ENCODE results near the gene HDDC2. TPM values are rescaled to one million over a fixed set of nuclear protein-coding genes. Genes with fewer than 3 reads are reported as not detected.

The HDDC2 gene
- total RNA-seq, 1 donor from 2014 or later: 18.4 TPM

DNA sequence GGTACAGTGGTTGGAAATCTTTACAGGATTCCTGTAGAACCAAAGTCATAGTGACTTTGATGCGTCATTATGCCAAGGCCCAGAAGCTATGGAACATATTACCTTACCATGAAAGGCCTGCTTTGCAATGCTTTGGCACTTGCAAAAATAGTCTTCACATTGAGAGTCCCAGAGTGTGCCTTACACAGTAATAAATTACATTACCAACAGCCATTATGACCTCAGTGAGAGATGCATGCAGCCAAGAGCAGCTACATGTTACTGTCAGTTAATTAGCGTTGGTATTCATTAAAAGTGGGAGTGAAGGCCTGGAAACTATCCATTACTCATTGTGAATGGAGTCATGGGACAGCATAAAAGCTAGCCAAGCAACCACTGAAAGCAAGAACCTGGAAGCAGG, 39.2 kb upstream of the HDDC2 start:
- no peak overlapping the region for H3K27ac Mint-ChIP-seq (ENCODE audit: unreplicated experiment)
- TF ChIP-seq, protein P1, sequence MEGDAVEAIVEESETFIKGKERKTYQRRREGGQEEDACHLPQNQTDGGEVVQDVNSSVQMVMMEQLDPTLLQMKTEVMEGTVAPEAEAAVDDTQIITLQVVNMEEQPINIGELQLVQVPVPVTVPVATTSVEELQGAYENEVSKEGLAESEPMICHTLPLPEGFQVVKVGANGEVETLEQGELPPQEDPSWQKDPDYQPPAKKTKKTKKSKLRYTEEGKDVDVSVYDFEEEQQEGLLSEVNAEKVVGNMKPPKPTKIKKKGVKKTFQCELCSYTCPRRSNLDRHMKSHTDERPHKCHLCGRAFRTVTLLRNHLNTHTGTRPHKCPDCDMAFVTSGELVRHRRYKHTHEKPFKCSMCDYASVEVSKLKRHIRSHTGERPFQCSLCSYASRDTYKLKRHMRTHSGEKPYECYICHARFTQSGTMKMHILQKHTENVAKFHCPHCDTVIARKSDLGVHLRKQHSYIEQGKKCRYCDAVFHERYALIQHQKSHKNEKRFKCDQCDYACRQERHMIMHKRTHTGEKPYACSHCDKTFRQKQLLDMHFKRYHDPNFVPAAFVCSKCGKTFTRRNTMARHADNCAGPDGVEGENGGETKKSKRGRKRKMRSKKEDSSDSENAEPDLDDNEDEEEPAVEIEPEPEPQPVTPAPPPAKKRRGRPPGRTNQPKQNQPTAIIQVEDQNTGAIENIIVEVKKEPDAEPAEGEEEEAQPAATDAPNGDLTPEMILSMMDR (IDR thresholded peaks at IDR 0.05; ENCODE audit: unreplicated experiment): no peak
- DNase-seq (ENCODE audit: low spot score): no peak
- H3K4me3 Mint-ChIP-seq (ENCODE audit: unreplicated experiment): no peak overlapping the region
- H3K36me3 Mint-ChIP-seq (ENCODE audit: low read depth, unreplicated experiment): no peaks in the 10 kb centered on the region
- H3K4me1 Mint-ChIP-seq (ENCODE audit: unreplicated experiment): peaks cover 13% of the 10 kb centered on the region
- no peaks in the 10 kb centered on the region for H3K27me3 Mint-ChIP-seq (ENCODE audit: unreplicated experiment)
- H3K9me3 Mint-ChIP-seq (ENCODE audit: unreplicated experiment): no peaks in the 10 kb centered on the region

DNA sequence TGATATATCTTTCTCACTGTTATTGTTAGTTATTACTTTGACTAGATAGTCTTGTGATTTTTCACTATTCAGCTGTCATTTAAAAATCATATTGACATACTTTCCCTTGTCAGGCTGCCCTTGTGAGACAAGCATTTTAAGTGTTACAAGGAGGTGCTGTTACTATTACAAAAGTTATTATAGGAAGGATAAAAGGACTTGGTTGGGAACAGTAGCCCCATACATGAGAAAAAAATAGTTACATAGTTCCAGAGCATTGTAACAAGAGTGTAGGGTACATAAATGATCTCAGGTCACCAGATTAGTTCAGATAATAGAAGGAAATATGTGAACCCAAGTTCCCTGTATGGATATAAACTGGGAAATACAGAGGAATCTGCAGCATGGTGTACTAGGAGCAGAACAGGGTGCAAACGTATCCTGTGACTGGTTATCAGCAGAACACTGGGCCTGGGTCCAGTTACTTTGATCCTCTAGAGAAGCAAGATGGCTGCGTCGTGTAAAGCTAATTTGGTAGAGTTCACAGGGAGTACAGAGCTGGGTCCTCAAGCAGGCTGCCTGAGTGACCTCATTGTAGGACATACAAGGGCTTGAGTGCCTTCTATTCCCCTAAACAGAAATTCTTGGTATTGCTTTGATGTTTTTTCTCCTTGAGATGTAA, 38.5 kb upstream of the HDDC2 start:
- no peak overlapping the region for H3K4me3 Mint-ChIP-seq (ENCODE audit: unreplicated experiment)

DNA sequence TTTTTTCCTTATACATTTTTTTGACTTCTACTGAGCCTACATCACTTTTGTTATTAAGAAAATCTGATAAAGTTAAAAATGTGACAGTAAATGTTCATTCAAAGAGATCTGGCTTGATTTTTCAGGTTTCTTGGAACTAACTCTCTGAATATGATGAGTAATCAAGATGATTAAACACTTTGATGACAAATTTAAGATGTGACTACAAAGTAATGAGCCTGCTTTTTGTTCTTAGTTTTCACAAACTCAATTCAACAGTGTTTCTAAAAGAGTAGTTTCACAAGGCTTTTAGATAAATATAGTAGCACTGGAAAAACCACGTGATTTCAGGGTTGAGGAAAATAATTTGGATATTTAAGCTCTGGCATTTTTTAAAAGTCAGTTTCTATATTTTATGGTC, 37.9 kb upstream of the HDDC2 start:
- H3K27me3 Mint-ChIP-seq (ENCODE audit: unreplicated experiment): no peaks in the 10 kb centered on the region
- H3K9me3 Mint-ChIP-seq (ENCODE audit: unreplicated experiment): no peaks in the 10 kb centered on the region
- H3K4me3 Mint-ChIP-seq (ENCODE audit: unreplicated experiment): no peak overlapping the region
- DNase-seq (ENCODE audit: low spot score): no peak
- no peak overlapping the region for H3K27ac Mint-ChIP-seq (ENCODE audit: unreplicated experiment)
- H3K4me1 Mint-ChIP-seq (ENCODE audit: unreplicated experiment): peaks cover 20% of the 10 kb centered on the region
- H3K36me3 Mint-ChIP-seq (ENCODE audit: low read depth, unreplicated experiment): no peaks in the 10 kb centered on the region
- TF ChIP-seq, protein P1 (IDR thresholded peaks at IDR 0.05; ENCODE audit: unreplicated experiment): no peak

More for the DNA sequence above, 38.5 kb upstream of the HDDC2 start:
- H3K36me3 Mint-ChIP-seq (ENCODE audit: low read depth, unreplicated experiment): no peaks in the 10 kb centered on the region
- H3K27ac Mint-ChIP-seq (ENCODE audit: unreplicated experiment): no peak overlapping the region
- TF ChIP-seq, protein P1 (IDR thresholded peaks at IDR 0.05; ENCODE audit: unreplicated experiment): no peak
- H3K9me3 Mint-ChIP-seq (ENCODE audit: unreplicated experiment): no peaks in the 10 kb centered on the region
- DNase-seq (ENCODE audit: low spot score): no peak
- H3K27me3 Mint-ChIP-seq (ENCODE audit: unreplicated experiment): no peaks in the 10 kb centered on the region
- peaks cover 20% of the 10 kb centered on the region for H3K4me1 Mint-ChIP-seq (ENCODE audit: unreplicated experiment)

DNA sequence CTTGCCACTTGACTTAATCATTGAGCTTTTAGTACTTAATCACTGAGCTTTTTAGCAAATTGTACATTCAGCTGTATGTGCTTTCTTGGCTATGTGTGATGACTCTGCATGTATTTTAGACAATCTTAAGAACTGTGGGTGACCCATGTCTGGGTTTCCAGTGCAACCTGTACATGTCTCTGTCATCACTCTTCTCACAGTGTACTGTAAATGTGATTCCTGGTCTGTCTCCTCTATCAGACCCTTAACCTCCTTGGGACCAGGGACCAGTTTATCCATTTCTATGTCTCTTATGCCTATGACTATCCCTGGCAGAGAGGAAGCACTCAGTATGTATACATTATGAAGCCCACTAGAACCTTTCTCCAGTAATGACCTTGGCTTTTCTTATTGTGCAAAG, 36.6 kb upstream of the HDDC2 start:
- Mint-ChIP-seq H3K4me3 (ENCODE audit: unreplicated experiment) (no peak overlapping the region), H3K36me3 (ENCODE audit: low read depth, unreplicated experiment) (no peaks in the 10 kb centered on the region)

DNA sequence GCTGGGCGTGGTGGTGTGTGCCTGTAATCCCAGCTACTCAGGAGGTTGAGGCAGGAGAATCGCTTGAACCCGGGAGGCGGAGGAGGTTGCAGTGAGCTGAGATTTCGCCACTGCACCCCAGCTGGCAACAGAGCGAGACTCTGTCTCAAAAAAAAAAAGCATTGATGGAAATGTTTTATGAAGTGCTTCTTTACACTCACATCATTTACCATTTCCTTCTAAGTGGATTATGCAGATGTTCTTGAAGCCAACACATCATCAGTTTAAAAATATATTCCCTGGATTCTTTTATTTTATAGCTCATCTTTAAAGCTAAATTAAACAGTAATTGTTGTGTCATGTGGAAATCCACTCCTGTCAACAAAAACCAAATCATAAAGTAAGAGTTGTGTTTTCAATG, 35.9 kb upstream of the HDDC2 start:
- Mint-ChIP-seq H3K36me3 (ENCODE audit: low read depth, unreplicated experiment) (no peaks in the 10 kb centered on the region), H3K27ac (ENCODE audit: unreplicated experiment) (no peak overlapping the region)
- DNase-seq (ENCODE audit: low spot score): no peak

More for the DNA sequence above, 36.6 kb upstream of the HDDC2 start:
- peaks cover 20% of the 10 kb centered on the region for H3K4me1 Mint-ChIP-seq (ENCODE audit: unreplicated experiment)
- TF ChIP-seq, protein P1 (IDR thresholded peaks at IDR 0.05; ENCODE audit: unreplicated experiment): no peak
- no peak overlapping the region for H3K27ac Mint-ChIP-seq (ENCODE audit: unreplicated experiment)
- H3K27me3 Mint-ChIP-seq (ENCODE audit: unreplicated experiment): no peaks in the 10 kb centered on the region
- no peak for DNase-seq (ENCODE audit: low spot score)
- H3K9me3 Mint-ChIP-seq (ENCODE audit: unreplicated experiment): no peaks in the 10 kb centered on the region

More for the DNA sequence above, 35.9 kb upstream of the HDDC2 start:
- H3K9me3 Mint-ChIP-seq (ENCODE audit: unreplicated experiment): no peaks in the 10 kb centered on the region
- H3K27me3 Mint-ChIP-seq (ENCODE audit: unreplicated experiment): no peaks in the 10 kb centered on the region
- peaks cover 20% of the 10 kb centered on the region for H3K4me1 Mint-ChIP-seq (ENCODE audit: unreplicated experiment)
- H3K4me3 Mint-ChIP-seq (ENCODE audit: unreplicated experiment): no peak overlapping the region
- TF ChIP-seq, protein P1 (IDR thresholded peaks at IDR 0.05; ENCODE audit: unreplicated experiment): no peak

Data from endothelial cell (in vitro differentiated cells).